KMS-11 (cell line): ENCODE data around the gene IL2RG.

Experiments
- H2AFZ ChIP-seq: fragments of 200-600 bp; sonication (generic); 2 replicates; pipeline ENCODE4 v1.6.1; 2016; ENCODE audit warnings: antibody characterized with exemption, mixed run types, low read depth
- H3K27ac ChIP-seq: fragments of 200-600 bp; sonication (generic); 2 replicates; pipeline ENCODE4 v1.6.1; 2016; ENCODE audit warnings: mild to moderate bottlenecking, mixed run types
- H3K27me3 ChIP-seq: fragments of 200-600 bp; sonication (generic); 2 replicates; pipeline ENCODE4 v1.6.1; 2017; ENCODE audit warnings: mild to moderate bottlenecking, low read depth, mixed run types, moderate library complexity; ENCODE audit not compliant: insufficient read depth
- H3K36me3 ChIP-seq: fragments of 200-600 bp; sonication (generic); 2 replicates; pipeline ENCODE4 v1.6.1; 2017; ENCODE audit warnings: mild to moderate bottlenecking, mixed run types; ENCODE audit not compliant: insufficient read depth
- H3K4me1 ChIP-seq: fragments of 200-600 bp; sonication (generic); 2 replicates; pipeline ENCODE4 v1.6.1; 2016; ENCODE audit warnings: mild to moderate bottlenecking, low read depth, mixed run types; ENCODE audit not compliant: poor library complexity, severe bottlenecking
- H3K4me2 ChIP-seq: fragments of 200-600 bp; sonication (generic); 2 replicates; pipeline ENCODE4 v1.7.0; 2016; ENCODE audit warnings: mild to moderate bottlenecking, mixed run types
- H3K4me3 ChIP-seq: fragments of 200-600 bp; sonication (generic); IDR thresholded peaks from 2 replicates; pipeline ENCODE4 v1.6.1; 2017; ENCODE audit warnings: low read depth, low read length, mixed read lengths; ENCODE audit not compliant: insufficient read depth
- H3K79me2 ChIP-seq: fragments of 200-600 bp; sonication (generic); 2 replicates; pipeline ENCODE4 v1.6.1; 2016; ENCODE audit warnings: low read depth, mixed run types; ENCODE audit not compliant: insufficient read depth
- H3K9ac ChIP-seq: fragments of 200-600 bp; sonication (generic); 2 replicates; pipeline ENCODE4 v1.6.1; 2016; ENCODE audit warnings: mild to moderate bottlenecking, mixed run types
- H4K20me1 ChIP-seq: fragments of 200-600 bp; sonication (generic); 2 replicates; pipeline ENCODE4 v1.6.1; 2016; ENCODE audit warnings: mild to moderate bottlenecking, mixed run types; ENCODE audit not compliant: insufficient read depth
- TF ChIP-seq, protein P1 (sequence below): fragments of 200-600 bp; sonication (generic); conservative IDR thresholded peaks from 2 replicates; pipeline ENCODE4 v1.6.1; 2017; ENCODE audit warnings: low read depth, mild to moderate bottlenecking, antibody characterized with exemption, low read length, moderate library complexity, mixed read lengths

IL2RG gene

DNA sequence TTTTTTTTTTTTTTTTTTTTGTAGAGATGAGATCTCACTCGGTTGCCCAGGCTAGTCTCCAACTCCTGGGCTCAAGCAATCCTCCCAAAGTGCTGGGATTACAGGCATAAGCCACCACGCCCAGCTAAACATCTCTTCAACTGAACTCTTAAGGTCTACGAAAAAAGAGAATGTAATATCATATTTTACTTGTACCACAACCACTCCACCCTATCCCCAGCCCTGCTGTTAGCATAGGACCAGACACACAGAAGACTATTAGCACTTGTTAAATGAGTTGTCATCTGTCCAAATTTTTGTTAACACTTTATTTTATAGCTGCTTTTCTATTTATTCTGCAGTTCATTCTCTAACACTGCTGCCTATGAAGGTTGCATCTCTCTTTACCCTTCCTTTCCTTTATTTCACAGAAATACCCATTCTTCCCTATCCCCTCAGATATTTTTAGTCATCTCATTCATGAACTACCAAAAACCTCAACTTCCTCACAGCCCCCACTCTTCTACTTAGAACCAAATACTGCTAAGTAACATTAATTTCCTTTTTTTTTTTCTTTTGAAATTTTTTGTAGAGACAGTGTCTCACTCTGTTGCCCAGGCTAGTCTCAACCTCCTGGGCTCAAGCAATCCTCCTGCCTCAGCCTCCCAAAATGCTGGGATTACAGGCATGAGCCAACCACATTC is 53.4 kb downstream of the IL2RG start:
- TF ChIP-seq, protein P1, sequence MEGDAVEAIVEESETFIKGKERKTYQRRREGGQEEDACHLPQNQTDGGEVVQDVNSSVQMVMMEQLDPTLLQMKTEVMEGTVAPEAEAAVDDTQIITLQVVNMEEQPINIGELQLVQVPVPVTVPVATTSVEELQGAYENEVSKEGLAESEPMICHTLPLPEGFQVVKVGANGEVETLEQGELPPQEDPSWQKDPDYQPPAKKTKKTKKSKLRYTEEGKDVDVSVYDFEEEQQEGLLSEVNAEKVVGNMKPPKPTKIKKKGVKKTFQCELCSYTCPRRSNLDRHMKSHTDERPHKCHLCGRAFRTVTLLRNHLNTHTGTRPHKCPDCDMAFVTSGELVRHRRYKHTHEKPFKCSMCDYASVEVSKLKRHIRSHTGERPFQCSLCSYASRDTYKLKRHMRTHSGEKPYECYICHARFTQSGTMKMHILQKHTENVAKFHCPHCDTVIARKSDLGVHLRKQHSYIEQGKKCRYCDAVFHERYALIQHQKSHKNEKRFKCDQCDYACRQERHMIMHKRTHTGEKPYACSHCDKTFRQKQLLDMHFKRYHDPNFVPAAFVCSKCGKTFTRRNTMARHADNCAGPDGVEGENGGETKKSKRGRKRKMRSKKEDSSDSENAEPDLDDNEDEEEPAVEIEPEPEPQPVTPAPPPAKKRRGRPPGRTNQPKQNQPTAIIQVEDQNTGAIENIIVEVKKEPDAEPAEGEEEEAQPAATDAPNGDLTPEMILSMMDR, result no peak
- Histone ChIP-seq H4K20me1 (no peaks in the 10 kb centered on the region), H3K4me1 (no peaks in the 10 kb centered on the region), H2AFZ (no peak overlapping the region), H3K27me3 (no peaks in the 10 kb centered on the region), H3K9ac (no peak overlapping the region), H3K79me2 (no peaks in the 10 kb centered on the region), H3K4me2 (no peak overlapping the region), H3K36me3 (no peaks in the 10 kb centered on the region), H3K4me3 (no peak overlapping the region), H3K27ac (no peak overlapping the region)
